Naive thymus-derived CD4-positive, alpha-beta T cell (primary cell): ENCODE data around the gene FGD2. TPM values are rescaled to one million over a fixed set of nuclear protein-coding genes. Genes with fewer than 3 reads are reported as not detected.

ENCODE experiments used
- polyA plus RNA-seq, 2 donors: library from polyadenylated mRNA; unstranded; fragments of 300-500 nt; fragmentation: Illumina TruSeq; gene quantifications; one replicate each; pipeline ENCODE4 v1.2.3, GENCODE V29; 2021
- total RNA-seq, 6 experiments: library from RNA in 5 of 6; stranded (reverse) in 5 of 6; gene quantifications; 1 replicate in 5 of 6; 2 replicates in 1 of 6; pipeline ENCODE4 v1.2.3 and lab custom pipeline; 2021 to 2026

FGD2 gene
- total and polyA plus RNA-seq, 7 experiments from 2014 or later = 0.25 to 71.9 (median 1.6) TPM

Other genes starting within 250 kb of the FGD2 start
- 1 to 10 TPM in 3 of 5 experiments, under 1 TPM in 1, not detected in 1; 0.27 to 5.1 (median 2.4) TPM for gene CPNE5, start 166.2 kb upstream of the FGD2 start, total RNA-seq
- under 1 TPM; 0.09 to 0.52 TPM for gene CPNE5, start 166.2 kb upstream of the FGD2 start, polyA plus RNA-seq
- 10 to 100 TPM in 3 of 5 experiments, 1 to 10 TPM in 2; 3.5 to 34.7 (median 10.3) TPM for gene PPIL1, start 130.9 kb upstream of the FGD2 start, total RNA-seq
- 10 to 100 TPM; 21.5 to 22.5 TPM for gene PPIL1, start 130.9 kb upstream of the FGD2 start, polyA plus RNA-seq
- 10 to 100 TPM; 34.6 to 48.2 (median 47.7) TPM for gene C6orf89, start 119.7 kb upstream of the FGD2 start, total RNA-seq
- gene C6orf89, start 119.7 kb upstream of the FGD2 start, polyA plus RNA-seq = 10 to 100 TPM; 40.3 to 40.4 TPM
- gene PI16, start 50.9 kb upstream of the FGD2 start, total RNA-seq = 1 to 10 TPM; 1.2 to 7.5 (median 1.6) TPM
- gene PI16, start 50.9 kb upstream of the FGD2 start, polyA plus RNA-seq = 10 to 100 TPM in 1 of 2 donors, 1 to 10 TPM in 1; 2.4 to 10.6 TPM
- gene MTCH1, start 19.5 kb upstream of the FGD2 start, total RNA-seq = 100 to 1,000 TPM; 123 to 198 (median 130) TPM
- 10 to 100 TPM; 75.2 to 85.7 TPM for gene MTCH1, start 19.5 kb upstream of the FGD2 start, polyA plus RNA-seq
- 100 to 1,000 TPM; 100 to 550 (median 172) TPM for gene PIM1, start 164.5 kb downstream of the FGD2 start, total RNA-seq
- 100 to 1,000 TPM; 249 to 304 TPM for gene PIM1, start 164.5 kb downstream of the FGD2 start, polyA plus RNA-seq